CD4-positive, alpha-beta T cell treated with Interferon gamma for 1 hour (primary cell): ENCODE results near the gene EEPD1.
A peak's percentile ranks its signal among the peaks of the same experiment; 100 is the strongest.

Source experiments
- DNase-seq: peaks from one replicate; pipeline ENCODE4 v3.0.0-alpha.2; 2020

Gene EEPD1

DNA sequence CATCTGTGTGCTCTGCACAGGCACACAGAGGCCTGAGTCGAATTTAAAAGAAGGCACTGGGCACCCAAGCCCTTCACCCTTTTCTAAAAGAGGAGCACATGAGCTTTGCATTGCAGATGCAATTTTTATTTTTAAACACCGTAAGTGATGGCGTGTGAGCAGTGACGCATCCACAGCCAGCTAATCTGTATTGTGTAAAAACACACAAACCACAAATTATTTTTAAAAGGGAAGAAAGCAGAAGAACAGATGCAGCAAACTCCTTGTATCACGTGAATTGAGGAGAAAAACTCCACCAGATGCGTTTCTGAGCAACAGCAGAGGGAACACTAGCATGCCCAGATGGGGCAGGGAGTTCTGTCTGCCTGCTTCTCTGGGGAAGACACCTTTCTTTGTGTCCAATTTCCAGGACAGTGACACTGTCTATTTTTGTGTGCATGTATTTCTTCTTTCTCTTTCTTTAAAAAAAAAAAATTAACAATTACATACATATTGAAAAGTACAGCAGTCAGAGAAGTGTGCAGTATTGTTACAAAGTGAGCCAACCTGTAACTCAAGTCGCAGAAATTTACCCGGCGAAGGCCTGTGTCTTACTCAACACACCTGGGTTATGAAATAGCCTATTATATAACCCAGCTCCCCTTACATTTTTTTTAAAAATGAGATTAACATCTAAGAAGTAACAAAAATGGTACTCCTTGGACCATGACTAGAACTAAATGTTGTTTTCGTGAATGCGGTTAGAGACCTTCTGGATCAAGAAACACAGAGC, 39.2 kb downstream of the EEPD1 start:
- DNase-seq = peak; percentile 52

DNA sequence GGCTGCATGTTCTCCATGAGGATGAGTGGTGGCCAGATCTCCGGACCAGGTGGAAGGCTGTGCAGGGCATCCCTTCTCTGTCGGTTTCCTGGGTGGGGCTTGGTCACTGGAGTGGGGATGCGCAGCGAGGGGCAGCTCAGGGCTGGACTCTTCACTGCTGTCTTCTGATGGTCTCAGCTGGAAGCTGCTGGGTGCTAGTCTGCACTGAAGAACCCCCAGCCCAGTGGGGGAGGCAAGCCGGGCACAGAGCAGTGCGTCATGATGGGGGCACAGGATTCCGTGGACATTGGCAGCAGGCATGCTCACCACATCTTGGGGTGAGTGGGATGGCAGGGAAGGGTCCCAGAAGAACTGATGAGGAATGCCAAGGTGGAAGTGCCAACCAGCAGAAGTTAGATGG, 39.8 kb downstream of the EEPD1 start:
- no peak for DNase-seq

DNA sequence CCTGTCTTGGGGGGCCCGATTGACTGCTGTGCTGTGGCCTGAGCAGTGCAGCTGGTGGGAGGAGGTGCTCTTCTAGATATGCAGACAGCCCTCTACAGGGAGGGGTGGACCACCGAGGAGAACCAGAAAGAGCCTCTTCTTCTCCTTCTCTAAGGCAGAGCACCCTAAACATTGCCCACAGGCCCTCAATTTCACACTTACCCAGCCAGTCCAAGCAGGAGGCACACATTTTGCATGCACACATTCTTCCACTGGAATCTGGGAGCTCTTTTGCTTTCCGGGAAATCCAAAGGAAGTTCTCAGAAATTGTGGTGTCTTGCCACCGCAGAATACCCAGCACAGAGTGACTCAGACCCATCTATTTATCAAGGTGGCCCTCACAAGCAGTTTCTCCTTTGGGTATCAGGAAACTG, 45.8 kb downstream of the EEPD1 start:
- no peak for DNase-seq

DNA sequence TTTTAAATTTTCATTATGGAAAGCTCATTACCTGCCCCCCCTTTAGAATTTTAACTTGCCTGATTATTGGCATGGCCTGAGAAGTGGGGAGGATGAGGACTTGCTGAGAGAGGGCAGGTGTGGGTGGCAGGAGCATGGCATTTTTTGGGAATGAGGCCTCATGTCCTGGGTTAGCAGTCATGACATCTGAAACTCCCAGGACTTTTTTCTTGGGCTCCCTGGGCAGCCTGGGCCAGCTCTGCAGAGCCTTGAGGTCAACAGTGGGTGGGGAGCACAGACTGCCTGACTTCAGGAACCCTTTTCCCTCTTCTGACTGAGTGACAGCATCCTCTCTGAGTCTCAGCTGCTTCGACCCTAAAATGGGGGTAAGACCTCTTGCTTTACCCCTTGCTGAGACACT, 46.3 kb downstream of the EEPD1 start:
- no peak for DNase-seq

DNA sequence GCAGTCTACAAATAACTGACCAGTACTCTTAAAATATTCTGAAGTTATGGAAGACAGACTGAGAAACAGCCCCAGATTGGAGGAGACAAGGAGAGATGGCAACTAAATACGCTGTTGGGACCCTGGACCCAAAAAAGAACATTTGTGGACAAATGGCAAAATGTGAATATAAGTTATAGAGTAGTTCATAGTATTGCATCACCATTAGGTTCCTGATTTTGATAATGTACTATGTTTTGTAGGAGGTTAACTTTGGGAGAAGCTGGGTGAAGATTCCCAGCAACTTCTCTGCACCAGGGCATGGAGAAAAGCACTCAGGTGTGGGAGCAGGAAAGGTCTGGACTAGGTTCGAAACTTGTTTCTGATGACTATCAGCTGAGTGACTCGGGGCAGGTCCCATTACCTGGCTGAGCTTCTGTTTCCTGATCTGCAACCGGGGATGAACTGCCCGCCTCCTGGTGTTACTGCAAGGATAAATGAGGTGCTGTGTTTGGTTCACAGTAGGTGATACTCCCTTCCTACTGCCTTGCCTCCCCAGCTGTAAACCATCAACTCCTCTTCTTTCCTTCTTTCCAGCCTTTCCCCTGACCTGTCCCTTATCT, 48.2 kb downstream of the EEPD1 start:
- DNase-seq = no peak

DNA sequence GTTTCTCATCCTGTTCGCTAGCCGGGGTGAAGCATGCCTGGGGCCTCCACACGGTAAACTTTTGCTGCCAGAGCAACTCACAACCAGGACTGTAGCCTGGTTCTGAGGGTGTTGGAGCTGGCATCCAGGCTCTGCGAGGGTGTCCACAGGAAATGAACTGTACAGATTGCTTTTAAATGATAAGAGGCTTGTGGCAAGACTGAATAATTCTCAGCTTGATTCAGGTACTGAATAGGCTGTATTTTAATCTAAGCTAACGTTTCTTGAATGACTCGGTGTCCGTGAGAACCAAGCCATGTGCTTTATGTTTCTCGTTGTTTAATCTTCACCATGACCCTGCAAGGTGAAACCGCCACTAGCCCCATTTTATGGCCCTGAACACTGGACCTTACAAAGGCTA, 49.3 kb downstream of the EEPD1 start:
- DNase-seq = no peak

DNA sequence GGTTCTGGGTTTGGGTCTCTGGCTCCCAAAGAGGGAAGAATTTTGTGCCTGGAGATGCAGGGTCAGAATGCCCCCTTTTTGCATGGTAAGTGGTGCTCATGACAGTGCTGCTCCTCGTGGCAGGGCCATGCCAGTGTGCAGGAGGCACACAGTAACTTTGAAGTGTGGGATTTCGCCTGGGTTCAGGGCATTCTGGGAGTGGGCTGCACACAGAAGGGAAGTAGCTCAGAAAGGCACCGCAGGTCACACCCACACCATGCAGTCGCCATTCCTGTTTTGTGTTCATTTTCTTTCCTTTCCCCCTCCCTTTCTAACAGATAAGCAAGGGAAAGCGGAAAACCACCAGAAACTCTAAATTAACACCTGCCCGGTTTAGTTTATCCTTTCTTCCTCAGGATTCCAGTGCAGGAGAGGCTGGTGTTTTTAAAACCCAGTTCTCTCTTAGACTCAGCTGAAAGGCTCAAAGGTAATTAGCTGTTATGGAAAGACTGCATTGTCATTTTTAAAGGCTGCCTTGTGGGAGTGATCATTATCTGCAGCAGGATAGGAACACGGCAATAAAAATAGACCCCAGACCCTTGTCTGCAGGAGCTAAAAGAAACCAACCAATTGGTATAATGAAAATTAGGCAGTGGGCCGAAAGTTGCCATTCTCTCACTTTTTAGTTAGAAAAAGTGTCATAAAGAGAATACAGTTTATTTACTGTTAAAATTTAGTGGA, 50.2 kb downstream of the EEPD1 start:
- no peak for DNase-seq

DNA sequence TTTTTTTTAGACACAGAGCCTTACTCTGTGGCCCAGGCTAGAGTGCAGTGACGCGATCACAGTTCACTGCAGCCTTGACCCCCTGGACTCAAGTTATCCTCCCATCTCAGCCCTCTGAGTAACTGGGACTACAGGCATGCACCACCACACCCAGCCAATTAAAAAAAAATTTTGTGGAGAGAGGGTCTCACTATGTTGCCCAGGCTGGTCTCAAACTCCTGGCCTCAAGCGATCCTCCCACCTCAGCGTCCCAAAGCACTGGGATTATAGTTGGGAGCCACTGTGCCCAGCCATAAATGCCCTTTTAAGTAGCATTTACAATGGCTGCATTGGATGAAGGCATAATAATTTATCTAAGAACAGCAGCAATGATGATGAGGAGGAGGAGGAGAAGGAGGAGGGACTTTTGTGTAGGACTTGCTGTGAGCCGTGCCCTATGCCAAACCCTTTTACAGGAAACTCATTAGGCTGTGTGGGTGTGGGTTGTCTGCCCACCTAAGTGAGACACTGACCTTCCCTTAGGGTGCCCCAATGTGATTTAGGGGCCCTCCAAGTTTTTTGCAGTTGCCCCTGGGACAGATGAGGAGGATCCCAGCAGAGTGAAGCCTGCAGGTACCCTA, 51.1 kb downstream of the EEPD1 start:
- DNase-seq = no peak

DNA sequence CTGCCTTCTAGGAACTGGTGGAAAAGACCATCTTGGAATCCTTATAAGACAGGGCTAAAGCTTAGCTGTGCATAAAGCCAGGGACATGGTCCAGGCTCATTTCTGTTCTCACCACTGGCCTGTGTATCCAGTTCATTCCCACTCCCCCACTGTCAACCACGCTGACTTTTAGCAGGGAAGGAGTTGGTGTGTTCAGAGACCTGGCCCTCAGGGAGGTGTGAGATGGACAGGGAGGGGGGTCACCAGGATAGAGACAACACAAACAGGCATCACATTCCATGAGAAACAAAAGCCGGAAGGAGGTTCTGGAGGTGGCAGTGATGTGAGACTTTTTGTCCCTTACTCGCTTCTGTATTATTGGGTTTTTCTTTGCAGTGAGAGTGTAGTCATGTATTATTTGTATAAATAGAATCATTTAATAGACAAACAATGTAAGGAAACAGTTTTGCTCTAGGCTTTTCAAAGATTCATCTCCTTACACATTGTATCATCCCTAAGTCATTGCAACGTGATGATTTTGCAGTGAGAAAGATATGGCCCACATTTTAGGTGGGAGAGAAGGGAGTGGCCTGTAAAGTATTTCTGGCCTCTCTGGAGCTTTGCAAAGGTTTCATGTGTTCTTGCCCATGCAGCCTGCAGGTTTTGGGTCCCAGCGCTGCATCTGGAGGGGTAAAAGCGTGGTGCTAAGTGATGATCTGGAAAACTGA, 52.0 kb downstream of the EEPD1 start:
- DNase-seq = no peak

DNA sequence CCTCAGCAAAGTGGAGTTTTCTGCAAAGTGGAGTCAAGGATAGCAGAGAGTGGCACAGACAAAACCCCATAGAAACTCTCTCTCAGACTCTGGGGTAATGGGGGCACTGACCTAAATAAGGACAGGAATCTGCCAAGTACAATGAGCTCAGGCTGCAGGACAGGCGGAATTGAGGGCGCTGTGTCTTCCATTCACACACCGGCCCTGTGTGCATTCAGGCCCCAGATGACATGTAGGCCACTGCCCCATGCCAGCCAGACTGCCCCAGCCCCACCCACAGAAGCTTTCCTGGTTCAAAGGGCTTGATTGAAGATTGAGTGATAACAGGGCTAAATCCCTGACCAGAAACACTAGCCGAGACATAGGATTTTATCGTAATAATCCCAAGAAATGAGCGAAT, 52.7 kb downstream of the EEPD1 start:
- no peak for DNase-seq

DNA sequence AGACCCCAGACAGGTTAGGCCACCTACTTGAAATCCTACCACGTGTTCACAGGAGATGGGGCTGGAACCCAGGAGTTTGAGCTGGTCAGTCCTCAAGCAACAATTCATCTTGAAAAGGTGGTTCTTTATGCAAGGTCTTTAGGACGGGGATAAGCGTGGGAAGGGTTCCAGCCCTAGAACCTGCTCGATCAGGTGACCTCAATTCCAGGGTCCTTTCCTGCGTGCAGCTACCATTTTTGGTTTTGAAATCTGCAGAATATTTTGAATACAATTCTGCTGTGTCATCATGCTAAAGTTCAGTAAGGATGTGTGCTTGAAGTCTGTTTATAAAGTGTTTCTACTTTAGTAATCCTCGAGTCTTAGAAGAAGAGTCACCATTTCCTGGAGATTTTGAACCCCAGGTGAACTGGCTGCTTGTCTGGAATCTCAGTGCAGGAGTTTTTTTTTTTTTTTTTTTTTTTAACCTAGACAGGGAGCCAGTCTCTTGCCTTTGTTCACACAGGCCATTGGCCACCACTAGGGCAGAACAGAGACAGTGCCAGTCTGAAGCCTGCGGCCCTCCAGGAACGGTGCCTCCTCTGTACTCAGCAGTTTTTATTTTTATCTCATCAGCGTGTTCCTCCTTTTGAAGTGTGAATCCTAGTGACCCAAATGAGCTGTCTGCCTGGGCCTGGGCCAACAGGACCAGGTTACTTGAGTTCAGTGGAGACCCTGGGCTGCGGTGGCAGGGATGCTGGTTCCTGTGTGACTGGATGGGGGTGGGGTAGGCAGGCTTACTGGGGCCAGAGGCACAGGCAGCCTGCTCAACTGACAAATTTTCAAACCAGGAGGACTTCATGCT, 54.6 kb downstream of the EEPD1 start:
- DNase-seq = peak; percentile 51

DNA sequence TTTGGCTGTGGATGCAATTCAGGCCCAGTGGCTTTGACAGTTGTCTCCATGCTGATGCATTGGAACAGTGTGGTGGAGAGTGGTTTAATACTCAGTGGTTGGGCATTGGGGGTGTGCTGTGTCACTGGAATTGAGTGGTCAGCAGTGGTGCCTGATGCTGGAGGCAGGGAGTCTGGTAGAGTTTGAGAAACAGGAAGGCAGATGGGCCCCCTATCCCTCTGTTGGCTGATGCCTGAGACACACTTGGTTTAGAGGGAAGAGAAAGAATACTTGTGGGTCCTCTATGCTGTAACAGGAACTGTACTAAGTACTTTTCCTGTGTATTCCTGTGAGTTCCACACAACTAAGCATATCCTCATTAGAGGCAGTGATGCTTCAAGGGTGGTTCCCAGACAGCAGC, 55.4 kb downstream of the EEPD1 start:
- no peak for DNase-seq

DNA sequence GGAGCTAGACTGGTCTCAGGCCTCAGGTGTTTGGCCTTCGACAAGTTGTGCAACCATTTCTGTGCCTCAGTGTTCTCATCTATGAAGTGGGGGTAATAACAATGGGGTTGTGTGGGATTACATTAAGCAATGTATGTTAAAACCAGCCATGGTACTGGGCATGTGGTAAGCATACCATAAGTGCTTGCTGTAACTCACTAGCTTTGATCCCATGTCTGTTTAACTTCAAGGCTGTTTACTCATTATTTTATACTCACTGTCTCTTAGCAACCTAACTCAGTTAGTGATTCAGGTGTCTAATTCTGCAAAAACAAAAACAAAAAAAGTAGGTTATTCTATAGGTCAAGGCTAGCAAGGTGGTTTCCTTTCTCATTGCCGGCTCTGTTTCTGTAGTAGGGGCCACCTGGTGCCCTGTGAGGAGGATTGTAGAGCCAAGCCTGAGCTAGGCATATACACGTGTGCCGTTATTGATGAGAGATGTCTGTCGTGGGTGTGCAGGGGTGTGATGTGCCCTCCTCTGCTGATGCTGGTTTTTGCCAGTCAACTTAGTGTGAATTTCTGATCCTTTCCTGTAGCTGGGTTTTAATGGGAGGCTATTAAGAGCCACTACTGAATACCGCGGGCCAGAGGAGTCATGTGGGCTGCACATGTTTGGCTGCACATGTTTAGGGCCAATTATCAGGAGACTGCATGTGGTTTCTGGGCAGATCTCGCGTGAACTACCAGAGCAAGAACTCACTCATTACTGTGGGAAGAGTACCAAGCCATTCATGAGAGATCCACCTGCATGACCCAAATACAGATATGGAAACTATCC, 56.2 kb downstream of the EEPD1 start:
- DNase-seq = peak; percentile 13

DNA sequence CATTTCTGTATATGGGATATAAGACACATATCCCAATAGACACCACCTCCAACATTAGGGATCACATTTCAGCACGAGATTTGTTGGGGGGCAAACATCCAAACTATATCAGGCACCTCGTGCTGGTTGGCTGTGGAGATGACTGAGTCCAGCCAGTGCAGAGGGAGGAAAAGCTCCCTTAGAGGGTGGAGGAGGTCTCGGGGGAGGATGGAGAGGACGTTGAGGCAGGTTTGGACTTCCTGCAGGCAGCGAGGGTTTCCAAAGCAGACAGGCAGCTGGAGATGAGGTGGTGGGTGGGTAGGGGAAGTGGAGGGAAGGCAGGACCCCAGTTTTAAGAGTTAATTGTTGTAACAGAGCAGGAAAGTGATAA, 56.7 kb downstream of the EEPD1 start:
- no peak for DNase-seq

DNA sequence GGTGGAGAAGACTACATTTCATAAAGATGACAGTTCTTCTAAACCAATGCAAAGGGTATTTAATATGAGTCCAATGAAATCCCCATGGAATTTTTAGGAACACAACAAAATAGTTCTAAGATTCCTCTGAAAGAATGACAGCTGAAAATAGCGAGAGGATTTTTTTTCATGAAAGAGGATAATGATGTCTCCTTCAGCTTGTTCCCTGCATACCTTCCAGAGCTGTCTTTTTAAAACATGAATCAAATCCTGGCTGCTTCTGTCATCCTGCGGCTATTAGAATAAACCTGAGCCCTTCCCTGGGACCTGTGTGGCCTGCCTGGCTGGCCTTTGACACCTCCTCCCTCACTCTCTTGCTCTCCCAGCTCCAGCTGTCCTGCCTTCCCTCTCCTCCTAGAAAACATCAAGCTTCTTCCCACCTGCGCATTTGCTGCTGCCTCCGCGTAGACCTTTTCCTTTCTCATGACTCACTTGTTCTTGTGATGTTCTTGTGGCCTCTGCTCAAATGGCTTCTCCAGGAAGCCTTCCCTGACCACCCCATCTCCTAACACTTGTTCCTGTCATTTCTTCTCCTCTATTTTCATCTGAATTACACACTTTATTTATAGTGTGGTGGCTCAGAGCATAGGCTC, 57.4 kb downstream of the EEPD1 start:
- no peak for DNase-seq

DNA sequence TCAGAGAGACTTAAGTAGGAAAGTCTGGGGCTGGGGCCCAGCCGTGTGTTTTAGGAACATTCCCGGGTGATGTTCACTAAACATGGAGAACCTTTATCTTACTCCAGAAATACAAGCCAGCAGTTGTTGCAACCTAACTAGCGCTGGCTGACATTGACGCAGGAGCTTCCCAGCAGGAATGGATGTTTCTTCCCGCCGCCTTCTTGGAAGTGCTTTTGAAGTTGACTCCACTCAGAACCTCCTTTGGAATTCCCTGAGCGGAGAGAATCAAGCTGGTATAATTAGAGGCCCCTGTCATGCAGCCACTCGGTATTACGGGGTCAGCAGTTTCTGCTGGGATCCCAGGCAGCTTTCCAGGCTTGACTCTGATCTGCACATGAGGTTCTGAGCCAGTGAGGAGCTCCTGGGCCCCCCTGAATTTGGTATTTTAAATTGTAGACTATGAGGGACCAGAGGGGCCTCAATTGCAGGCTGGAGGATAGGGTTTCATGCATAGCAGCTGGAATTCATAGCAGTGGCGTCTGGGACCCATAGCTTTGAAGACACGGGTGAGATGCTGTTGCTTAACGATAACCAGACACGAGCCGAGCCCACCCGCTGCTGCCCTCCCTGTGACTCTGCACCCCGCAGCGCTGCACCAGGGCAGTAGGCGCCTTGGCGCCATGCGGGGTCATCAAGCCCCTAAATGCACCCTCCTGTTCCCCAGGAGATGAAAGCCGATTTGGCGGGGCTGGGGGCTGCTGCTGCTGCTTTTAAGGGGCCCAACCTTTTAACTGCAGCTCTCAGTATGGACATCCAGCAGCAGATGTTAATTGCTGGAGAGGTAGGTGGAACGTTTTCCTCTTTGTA, 61.8 kb downstream of the EEPD1 start:
- DNase-seq = no peak

DNA sequence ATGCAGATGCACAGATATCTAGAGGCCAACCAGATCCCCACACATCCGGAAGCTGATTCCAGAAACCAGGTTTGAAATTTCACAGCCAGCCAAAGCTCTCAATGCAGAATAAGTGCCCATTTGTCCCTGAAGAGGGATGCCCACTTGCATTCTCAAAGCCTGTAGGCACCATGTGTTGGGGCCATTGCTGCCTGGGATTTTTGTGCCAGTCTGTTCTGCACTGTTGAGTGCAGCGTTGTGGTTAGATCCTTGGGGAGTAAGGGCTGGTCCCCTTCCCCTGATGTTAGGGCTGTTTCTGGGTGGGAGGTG, 62.4 kb downstream of the EEPD1 start:
- no peak for DNase-seq

DNA sequence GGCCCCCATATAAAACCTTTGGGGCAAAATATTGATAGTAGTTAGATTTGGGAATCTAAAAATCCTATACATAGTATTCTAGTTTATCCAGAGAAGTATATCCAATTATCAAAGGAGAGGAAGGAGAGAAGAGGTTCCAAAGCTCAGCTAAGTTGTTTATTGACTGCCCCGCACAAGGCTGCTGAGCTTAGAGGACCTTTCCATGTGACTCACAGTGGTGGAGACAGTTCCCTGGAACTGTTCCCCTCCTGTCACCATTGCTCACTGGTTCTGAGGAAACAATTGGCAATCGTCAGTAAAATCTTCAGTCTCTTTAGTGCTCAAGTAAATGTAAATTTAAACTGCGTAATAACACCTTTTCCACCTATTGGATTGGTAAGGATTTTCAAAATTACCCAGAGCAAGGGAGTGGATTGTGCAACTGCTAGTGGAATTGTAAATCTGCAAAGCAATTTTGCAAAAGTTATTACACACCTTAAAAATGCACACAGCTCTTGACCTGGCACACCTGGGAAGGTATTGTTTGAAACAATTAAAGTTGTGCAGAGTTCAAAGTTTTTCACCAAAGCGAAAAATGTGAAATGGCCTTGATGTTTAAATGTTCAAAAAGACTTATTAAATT, 63.1 kb downstream of the EEPD1 start:
- no peak for DNase-seq

DNA sequence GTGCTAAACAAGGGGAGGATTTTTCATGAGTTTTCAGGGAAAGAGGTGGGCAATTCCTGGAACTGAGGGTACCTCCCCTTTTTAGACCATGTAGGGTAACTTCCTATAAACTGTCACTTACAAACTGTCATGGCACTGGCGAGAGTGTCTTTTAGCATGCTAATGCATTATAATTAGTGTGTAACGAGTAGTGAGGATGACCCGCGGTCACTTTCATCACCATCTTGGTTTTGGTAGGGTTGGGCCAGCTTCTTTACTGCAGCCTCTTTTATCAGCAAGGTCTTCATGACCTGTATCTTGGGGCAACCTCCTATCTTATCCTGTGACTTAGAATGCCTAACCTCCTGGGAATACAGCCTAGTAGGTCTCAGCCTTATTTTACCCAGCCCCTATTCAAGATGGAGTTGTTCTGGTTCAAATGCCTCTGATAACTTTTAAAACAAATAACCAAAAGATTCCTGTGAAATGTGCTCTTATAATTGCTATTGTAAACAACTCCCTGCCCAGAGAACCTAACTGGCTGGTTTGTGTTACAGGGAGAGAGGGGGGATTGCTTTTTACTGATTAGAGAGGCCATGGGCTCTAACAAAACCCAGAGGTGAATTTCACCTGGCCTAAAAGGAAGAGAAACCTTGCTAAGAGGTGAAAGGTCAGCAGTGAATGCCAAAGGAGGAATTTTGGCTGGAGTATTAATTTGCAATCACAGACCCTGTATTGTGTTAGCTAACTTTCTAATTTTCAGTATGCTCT, 64.3 kb downstream of the EEPD1 start:
- DNase-seq = no peak
